HepG2 (cell line): ENCODE data around the gene STARD10. TPM values are rescaled to one million over a fixed set of nuclear protein-coding genes. Genes with fewer than 3 reads are reported as not detected.

ENCODE experiments used
- ATAC-seq: fragments of 200-7000 bp; cut with Tn5 transposase; 3 replicates; pipeline ENCODE4 v1.9.1; 2020; ENCODE audit warnings: mild to moderate bottlenecking, moderate library complexity
- BruUV-seq: library from RNA; stranded (reverse); fragments of 400-500 nt; replicated peaks from 2 replicates; lab custom pipeline; 2021; lab: Mats Ljungman, UMichigan
- CTCF ChIA-PET: fragments of 300-600 bp; formaldehyde crosslinking; extraction: SDS; loops from one replicate; lab custom pipeline; 2021; ENCODE audit warnings: low total read pairs, inconsistent platforms, low intra/inter-chr PET ratio; lab: Yijun Ruan, JAX
- POLR2A ChIA-PET: fragments of 350-600 bp; sonication (Branson Sonifier 250); formaldehyde crosslinking; loops from one replicate; lab custom pipeline; 2020; ENCODE audit warnings: antibody characterized with exemption, inconsistent platforms; lab: Yijun Ruan, JAX
- DNase-seq: peaks from one replicate; pipeline ENCODE4 v3.0.0-alpha.2; 2015; ENCODE audit warnings: low spot score
- FAIRE-seq: peaks from 3 replicates; lab custom pipeline; 2011; peaks lifted over from hg19 to GRCh38; lab: Jason Lieb, UNC
- H2AFZ ChIP-seq: one replicate; pipeline ENCODE4 v1.6.1; 2011; ENCODE audit warnings: low read length, inconsistent platforms
- H3K27ac ChIP-seq: fragments of 300-600 bp; 3 replicates; pipeline ENCODE4 v1.8.0; 2011; ENCODE audit warnings: mixed run types, mild to moderate bottlenecking, mixed read lengths, low read length, inconsistent platforms; ENCODE audit not compliant: insufficient read depth; ENCODE audit errors: extremely low read length
- H3K27me3 ChIP-seq, 2 experiments: fragments of 200-600 bp in 1 of 2; 2 replicates in 1 of 2; 3 replicates in 1 of 2; pipeline versions ENCODE4 v1.6.0 to v1.8.0; 2011; ENCODE audit warnings: low read length in 2 of 2, mild to moderate bottlenecking in 2 of 2, moderate library complexity in 2 of 2, inconsistent platforms in 1 of 2; ENCODE audit not compliant: insufficient read depth in 2 of 2, control insufficient read depth in 1 of 2
- H3K36me3 ChIP-seq, 2 experiments: fragments of 200-600 bp in 1 of 2; replicated peaks in 1 of 2; 2 replicates in 1 of 2; 3 replicates in 1 of 2; pipeline versions ENCODE4 v1.5.1 to v1.8.0; 2011; ENCODE audit warnings: low read length in 2 of 2, inconsistent platforms in 1 of 2; ENCODE audit not compliant: insufficient read depth in 2 of 2, control insufficient read depth in 1 of 2
- H3K4me1 ChIP-seq: 2 replicates; pipeline ENCODE4 v1.5.1; 2012; ENCODE audit warnings: low read length, inconsistent platforms; ENCODE audit not compliant: insufficient read depth
- H3K4me2 ChIP-seq: 2 replicates; pipeline ENCODE4 v1.6.0; 2011; ENCODE audit warnings: low read depth, low read length, inconsistent platforms
- H3K4me3 ChIP-seq, 3 experiments: fragments of 200-600 bp in 1 of 3; sonication (generic), shearing (Covaris generic) in 1 of 3; replicated peaks in 1 of 3; 2 replicates each; pipeline ENCODE4 v1.5.1; 2011 to 2016; ENCODE audit warnings: low read length in 3 of 3, inconsistent platforms in 2 of 3, low read depth in 2 of 3, mild to moderate bottlenecking in 2 of 3, control low read depth in 1 of 3, mixed read lengths in 1 of 3; ENCODE audit not compliant: insufficient read depth in 1 of 3
- H3K79me2 ChIP-seq: one replicate; pipeline ENCODE4 v1.6.1; 2011; ENCODE audit warnings: low read length, inconsistent platforms; ENCODE audit not compliant: insufficient read depth
- H3K9ac ChIP-seq: 2 replicates; pipeline ENCODE4 v1.6.0; 2011; ENCODE audit warnings: mild to moderate bottlenecking, low read depth, low read length, inconsistent platforms; ENCODE audit not compliant: insufficient read depth
- H3K9me3 ChIP-seq: 2 replicates; pipeline ENCODE4 v1.5.1; 2012; ENCODE audit warnings: mild to moderate bottlenecking, low read length
- H4K20me1 ChIP-seq: 2 replicates; pipeline ENCODE4 v1.6.0; 2011; ENCODE audit warnings: inconsistent platforms, mild to moderate bottlenecking, low read length, moderate library complexity; ENCODE audit not compliant: insufficient read depth
- ARID2 ChIP-seq: sonication (generic); formaldehyde crosslinking; IDR thresholded peaks from 2 replicates; pipeline ENCODE4 v1.8.1; 2022; ENCODE audit warnings: mild to moderate bottlenecking, missing genetic modification reagents, borderline replicate concordance
- HOMEZ ChIP-seq: IDR thresholded peaks from 2 replicates; pipeline ENCODE4 v1.6.1; 2016; ENCODE audit warnings: low read depth
- KLF11 ChIP-seq: IDR thresholded peaks from 2 replicates; pipeline ENCODE4 v1.6.1; 2016; ENCODE audit warnings: missing compliant biosample characterization
- MIXL1 ChIP-seq: IDR thresholded peaks from 2 replicates; pipeline ENCODE4 v1.6.1; 2016
- MYC ChIP-seq: sonication (generic); formaldehyde crosslinking; IDR thresholded peaks from 2 replicates; pipeline ENCODE4 v1.9.0; 2021; ENCODE audit warnings: missing genetic modification reagents, borderline replicate concordance
- NFYB ChIP-seq: sonication (generic); formaldehyde crosslinking; IDR thresholded peaks from 2 replicates; pipeline ENCODE4 v1.4.0; 2020; ENCODE audit warnings: missing genetic modification reagents
- TRIM22 ChIP-seq: fragments of 450-650 bp; IDR thresholded peaks from 2 replicates; pipeline ENCODE4 v1.6.1; 2017
- ZBTB38 ChIP-seq: sonication (generic); formaldehyde crosslinking; IDR thresholded peaks from 2 replicates; pipeline ENCODE4 v1.5.1; 2020; ENCODE audit warnings: mild to moderate bottlenecking, missing genetic modification reagents
- ZFX ChIP-seq: sonication (generic); formaldehyde crosslinking; IDR thresholded peaks from 2 replicates; pipeline ENCODE4 v1.4.0; 2020; ENCODE audit warnings: mild to moderate bottlenecking, low read depth, missing genetic modification reagents, moderate library complexity
- ZNF136 ChIP-seq: sonication (generic); formaldehyde crosslinking; IDR thresholded peaks from 2 replicates; pipeline ENCODE4 v1.8.1; 2022; ENCODE audit warnings: low read depth, mild to moderate bottlenecking, moderate library complexity, missing genetic modification reagents
- ZNF292 ChIP-seq: sonication (generic); formaldehyde crosslinking; IDR thresholded peaks from 2 replicates; pipeline ENCODE4 v1.8.1; 2022; ENCODE audit warnings: mild to moderate bottlenecking, low read depth, missing genetic modification reagents, borderline replicate concordance
- ZNF609 ChIP-seq: sonication (generic); formaldehyde crosslinking; IDR thresholded peaks from 2 replicates; pipeline ENCODE4 v1.4.0; 2020; ENCODE audit warnings: mild to moderate bottlenecking, missing genetic modification reagents, borderline replicate concordance
- ZNF746 ChIP-seq: sonication (generic); formaldehyde crosslinking; IDR thresholded peaks from 2 replicates; pipeline ENCODE4 v1.8.0; 2022; ENCODE audit warnings: mild to moderate bottlenecking, missing genetic modification reagents
- ZSCAN29 ChIP-seq: sonication (generic); formaldehyde crosslinking; conservative IDR thresholded peaks from 2 replicates; pipeline ENCODE4 v1.4.0; 2020; ENCODE audit warnings: mild to moderate bottlenecking, missing genetic modification reagents
- WGBS: methylation state at CpG from one replicate; pipeline ENCODE4 v1.1.6; 2017; ENCODE audit warnings: low lambda C conversion rate; 5-methylcytosine and 5-hydroxymethylcytosine counted together
- in situ Hi-C: cut with HindIII; loops from 2 replicates; pipeline ENCODE4 v1.10.0; 2017; ENCODE audit warnings: low pct_unique_long_range_greater_than_20kb; ENCODE audit not compliant: extremely low pct_ligation_motif_present
- intact Hi-C: fragments of 100-400 bp; cut with micrococcal nuclease; formaldehyde crosslinking; loops from one replicate; pipeline ENCODE4 v1.10.0; 2022; ENCODE audit not compliant: unreplicated experiment
- polyA plus RNA-seq, 8 experiments: library from polyadenylated mRNA; depleted of rRNA in 3 of 8; stranded (reverse) in 7 of 8; unstranded in 1 of 8; fragments of >200 nt; fragmentation: Illumina TruSeq in 4 of 8; extraction: Trizol in 4 of 8; gene quantifications; 2 replicates each; pipeline versions ENCODE4 v1.2.1 to v1.2.3, GENCODE V29; 2011 to 2016; ENCODE audit warnings: low read depth in 4 of 8, missing spikeins in 1 of 8, mixed read lengths in 1 of 8; ENCODE audit not compliant: insufficient read depth in 1 of 8
- total RNA-seq, 5 experiments: library from RNA; depleted of rRNA; stranded (reverse); fragments of >200 nt; fragmentation: Illumina TruSeq; extraction: Trizol; gene quantifications; 2 replicates each; pipeline ENCODE4 v1.2.3, GENCODE V29; 2016; ENCODE audit warnings: low read depth in 1 of 5

Gene STARD10
- total and polyA plus RNA-seq, 2 of the 13 experiments (the other 11 are each of a cell fraction or from before 2014, with no cell fraction given), result 260 to 341 TPM

- Histone ChIP-seq H3K27ac (peak overlapping the region; percentile 72), H3K4me1 (peaks cover 95% of the 10 kb centered on the region), H3K27me3 (no peaks in the 10 kb centered on the region), H3K36me3 (no peaks in the 10 kb centered on the region), H4K20me1 (no peaks in the 10 kb centered on the region), H3K4me2 (peak overlapping the region; percentile 85), H3K9ac (peak overlapping the region; percentile 53), H3K79me2 (no peaks in the 10 kb centered on the region), H3K4me3 (peak overlapping the region in 2 of 3 experiments; percentile 33 to 57), H2AFZ (no peak overlapping the region), H3K9me3 (no peaks in the 10 kb centered on the region)
- CTCF ChIA-PET, result interaction anchor here (1.6 kb wide), 1 partner anchor 63 kb away, joined by 3 read pairs; no protein-coding TSS in a partner anchor
- FAIRE-seq, result peak; percentile 98
- WGBS, result 13% methylated on average over 2 of the region's 16 CpGs
- ATAC-seq, result peak; percentile 90
- in situ Hi-C loops (no loop called here), intact Hi-C loops (loop anchor here (2.0 kb wide), 1 partner anchor 21 kb away; no protein-coding TSS in a partner anchor)
- DNase-seq, result peak; percentile 94
- BruUV-seq, result no TSS peak
- POLR2A ChIA-PET, result interaction anchor here (0.8 to 3.1 kb wide), 10 partner anchors 10 to 62 kb away, joined by 3 to 50 read pairs (median 7); no protein-coding TSS in a partner anchor
- TF ChIP-seq ZNF609 (CRISPR knock-in tag), result peak; percentile 71
- TF ChIP-seq MYC (CRISPR knock-in tag), result no peak; the same call in 1 of the 2 replicates
- TF ChIP-seq ZNF746 (CRISPR knock-in tag), result peak; percentile 30; the same call in 1 of the 2 replicates
- TF ChIP-seq ZNF136 (CRISPR knock-in tag), result 0 out of 2 replicates have a peak, but pooled peaks have one; percentile 32
- TF ChIP-seq HOMEZ (CRISPR knock-in tag), result 0 out of 2 replicates have a peak, but pooled peaks have one; percentile 43
- peak; percentile 96 for TF ChIP-seq ZSCAN29 (CRISPR knock-in tag)
- TF ChIP-seq ZBTB38 (CRISPR knock-in tag), result peak; percentile 52; the same call in 1 of the 2 replicates
- TF ChIP-seq ARID2 (CRISPR knock-in tag), result no peak
- peak; percentile 79; the same call in 1 of the 2 replicates for TF ChIP-seq KLF11 (CRISPR knock-in tag)
- peak; percentile 82 for TF ChIP-seq ZNF292
- peak; percentile 27; the same call in 1 of the 2 replicates for TF ChIP-seq MIXL1 (CRISPR knock-in tag)
- TF ChIP-seq NFYB (CRISPR knock-in tag), result peak; percentile 78
- TF ChIP-seq TRIM22, result no peak
- TF ChIP-seq ZFX, result peak; percentile 97
Observed at GRCh38 chr11:72787216-72788104, 6.4 kb downstream of the STARD10 start.
